ENCODE data around the gene GABRG3. TPM values are rescaled to one million over a fixed set of nuclear protein-coding genes. Genes with fewer than 3 reads are reported as not detected.

GABRG3 gene
- total RNA-seq, 1 experiment from 2014 or later: not detected

DNA sequence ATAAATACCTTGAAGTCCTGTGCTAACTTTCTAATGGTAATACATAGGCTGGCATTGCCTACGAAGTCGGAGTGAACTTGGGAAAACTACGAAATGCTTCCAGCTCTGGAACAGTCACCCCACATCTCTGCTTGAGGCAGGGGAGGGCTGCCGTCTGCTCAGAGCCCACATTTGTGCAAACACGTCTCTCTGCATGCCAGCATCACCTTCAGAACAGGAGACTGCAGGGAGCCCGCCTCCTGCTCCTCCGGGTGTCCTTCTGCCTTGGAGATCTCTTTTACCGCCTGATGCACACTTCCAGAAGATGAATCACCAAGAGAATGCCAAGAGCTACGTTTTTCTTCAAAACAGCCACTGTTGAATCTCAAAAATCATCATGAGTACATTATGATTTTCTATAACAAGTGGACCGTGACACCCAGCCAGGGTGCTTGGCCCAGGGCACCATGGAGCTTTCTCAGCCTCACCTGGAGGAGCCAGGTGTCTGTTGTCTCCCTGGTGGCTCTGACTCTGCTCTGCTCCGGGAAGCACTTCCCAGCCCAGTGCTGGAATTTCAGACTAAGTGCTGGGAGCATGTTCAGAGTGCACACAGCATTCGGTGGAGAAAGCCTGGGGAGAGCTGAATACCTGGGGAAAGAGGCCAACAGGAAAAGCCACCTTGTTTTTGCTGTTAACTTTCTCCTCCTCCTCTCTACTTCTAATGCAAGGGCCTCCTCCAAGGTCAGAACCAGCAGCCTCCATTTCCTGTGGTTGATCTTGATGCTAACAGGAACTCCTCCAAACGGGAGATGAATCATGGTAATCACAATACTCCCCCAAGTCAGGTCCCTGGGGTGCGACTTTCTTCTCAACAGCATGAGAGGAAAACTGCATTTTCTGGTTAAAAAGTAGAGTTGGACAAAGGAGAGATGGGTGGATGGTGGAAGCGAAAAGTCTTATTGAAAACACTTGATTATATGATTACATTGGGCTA is 467.7 kb downstream of the GABRG3 start:
- Histone ChIP-seq H3K9me3 (ENCODE audit: control insufficient read depth in 1 of 2, insufficient read depth in 1 of 2, low read depth in 1 of 2, low read length in 2 of 2) (peaks cover 16 to 47% of the 10 kb centered on the region in 2 experiments; a peak in 2 of 4 replicates), H3K4me1 (ENCODE audit: control insufficient read depth in 1 of 2, insufficient read depth in 2 of 2, low read length in 2 of 2) (no peaks in the 10 kb centered on the region), H3K79me2 (ENCODE audit: insufficient read depth, low read length) (no peaks in the 10 kb centered on the region), H3K4me2 (ENCODE audit: low read length) (no peak overlapping the region), H2AFZ (ENCODE audit: low read depth, low read length, poor library complexity, severe bottlenecking) (no peak overlapping the region), H3K27ac (ENCODE audit: low read depth, low read length) (no peak overlapping the region), H3K9me2 (ENCODE audit: insufficient read depth) (no peaks in the 10 kb centered on the region), H3K4me3 (replicated peaks in 1 of 2; ENCODE audit: low read depth in 1 of 2, low read length in 2 of 2) (no peak overlapping the region), H3K36me3 (ENCODE audit: control insufficient read depth in 1 of 2, insufficient read depth in 2 of 2, low read length in 2 of 2) (no peaks in the 10 kb centered on the region), H3K27me3 (ENCODE audit: insufficient read depth, low read length) (no peaks in the 10 kb centered on the region), H4K20me1 (ENCODE audit: insufficient read depth) (no peaks in the 10 kb centered on the region), H3K9ac (ENCODE audit: low read length) (no peak overlapping the region)
- BruUV-seq (replicated peaks): no TSS peak
- TF ChIP-seq POLR2A (IDR thresholded peaks at IDR 0.05; ENCODE audit: borderline replicate concordance, extremely low read depth, insufficient read depth, insufficient read length) (no peak), ZNF274 (IDR thresholded peaks at IDR 0.05; ENCODE audit: low read depth, low read length) (no peak), POLR2AphosphoS5 (IDR thresholded peaks at IDR 0.05; ENCODE audit: low read depth, low read length) (no peak), CBX3 (IDR thresholded peaks at IDR 0.05; ENCODE audit: low read depth) (no peak), ZFX (IDR thresholded peaks at IDR 0.05) (no peak), EZH2phosphoT487 (IDR thresholded peaks at IDR 0.05; ENCODE audit: borderline replicate concordance) (no peak), SRF (IDR thresholded peaks at IDR 0.05; ENCODE audit: low read depth) (no peak), TCF7L2 (IDR thresholded peaks at IDR 0.05; ENCODE audit: borderline replicate concordance, extremely low read depth, insufficient read depth, insufficient read length) (no peak)
- TF ChIP-seq, protein P1, sequence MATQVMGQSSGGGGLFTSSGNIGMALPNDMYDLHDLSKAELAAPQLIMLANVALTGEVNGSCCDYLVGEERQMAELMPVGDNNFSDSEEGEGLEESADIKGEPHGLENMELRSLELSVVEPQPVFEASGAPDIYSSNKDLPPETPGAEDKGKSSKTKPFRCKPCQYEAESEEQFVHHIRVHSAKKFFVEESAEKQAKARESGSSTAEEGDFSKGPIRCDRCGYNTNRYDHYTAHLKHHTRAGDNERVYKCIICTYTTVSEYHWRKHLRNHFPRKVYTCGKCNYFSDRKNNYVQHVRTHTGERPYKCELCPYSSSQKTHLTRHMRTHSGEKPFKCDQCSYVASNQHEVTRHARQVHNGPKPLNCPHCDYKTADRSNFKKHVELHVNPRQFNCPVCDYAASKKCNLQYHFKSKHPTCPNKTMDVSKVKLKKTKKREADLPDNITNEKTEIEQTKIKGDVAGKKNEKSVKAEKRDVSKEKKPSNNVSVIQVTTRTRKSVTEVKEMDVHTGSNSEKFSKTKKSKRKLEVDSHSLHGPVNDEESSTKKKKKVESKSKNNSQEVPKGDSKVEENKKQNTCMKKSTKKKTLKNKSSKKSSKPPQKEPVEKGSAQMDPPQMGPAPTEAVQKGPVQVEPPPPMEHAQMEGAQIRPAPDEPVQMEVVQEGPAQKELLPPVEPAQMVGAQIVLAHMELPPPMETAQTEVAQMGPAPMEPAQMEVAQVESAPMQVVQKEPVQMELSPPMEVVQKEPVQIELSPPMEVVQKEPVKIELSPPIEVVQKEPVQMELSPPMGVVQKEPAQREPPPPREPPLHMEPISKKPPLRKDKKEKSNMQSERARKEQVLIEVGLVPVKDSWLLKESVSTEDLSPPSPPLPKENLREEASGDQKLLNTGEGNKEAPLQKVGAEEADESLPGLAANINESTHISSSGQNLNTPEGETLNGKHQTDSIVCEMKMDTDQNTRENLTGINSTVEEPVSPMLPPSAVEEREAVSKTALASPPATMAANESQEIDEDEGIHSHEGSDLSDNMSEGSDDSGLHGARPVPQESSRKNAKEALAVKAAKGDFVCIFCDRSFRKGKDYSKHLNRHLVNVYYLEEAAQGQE (IDR thresholded peaks at IDR 0.05; ENCODE audit: low read depth): no peak
- TF ChIP-seq, protein P2, sequence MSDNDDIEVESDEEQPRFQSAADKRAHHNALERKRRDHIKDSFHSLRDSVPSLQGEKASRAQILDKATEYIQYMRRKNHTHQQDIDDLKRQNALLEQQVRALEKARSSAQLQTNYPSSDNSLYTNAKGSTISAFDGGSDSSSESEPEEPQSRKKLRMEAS (IDR thresholded peaks at IDR 0.05): no peak
- TF ChIP-seq, protein P3, sequence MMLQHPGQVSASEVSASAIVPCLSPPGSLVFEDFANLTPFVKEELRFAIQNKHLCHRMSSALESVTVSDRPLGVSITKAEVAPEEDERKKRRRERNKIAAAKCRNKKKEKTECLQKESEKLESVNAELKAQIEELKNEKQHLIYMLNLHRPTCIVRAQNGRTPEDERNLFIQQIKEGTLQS (IDR thresholded peaks at IDR 0.05): no peak
- TF ChIP-seq, protein P4, sequence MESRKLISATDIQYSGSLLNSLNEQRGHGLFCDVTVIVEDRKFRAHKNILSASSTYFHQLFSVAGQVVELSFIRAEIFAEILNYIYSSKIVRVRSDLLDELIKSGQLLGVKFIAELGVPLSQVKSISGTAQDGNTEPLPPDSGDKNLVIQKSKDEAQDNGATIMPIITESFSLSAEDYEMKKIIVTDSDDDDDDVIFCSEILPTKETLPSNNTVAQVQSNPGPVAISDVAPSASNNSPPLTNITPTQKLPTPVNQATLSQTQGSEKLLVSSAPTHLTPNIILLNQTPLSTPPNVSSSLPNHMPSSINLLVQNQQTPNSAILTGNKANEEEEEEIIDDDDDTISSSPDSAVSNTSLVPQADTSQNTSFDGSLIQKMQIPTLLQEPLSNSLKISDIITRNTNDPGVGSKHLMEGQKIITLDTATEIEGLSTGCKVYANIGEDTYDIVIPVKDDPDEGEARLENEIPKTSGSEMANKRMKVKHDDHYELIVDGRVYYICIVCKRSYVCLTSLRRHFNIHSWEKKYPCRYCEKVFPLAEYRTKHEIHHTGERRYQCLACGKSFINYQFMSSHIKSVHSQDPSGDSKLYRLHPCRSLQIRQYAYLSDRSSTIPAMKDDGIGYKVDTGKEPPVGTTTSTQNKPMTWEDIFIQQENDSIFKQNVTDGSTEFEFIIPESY (IDR thresholded peaks at IDR 0.05; ENCODE audit: extremely low read depth, insufficient replicate concordance, low read length): no peak
- ATAC-seq: no peak
- ChIA-PET CTCF (no interaction called here), POLR2A (no interaction called here), RAD21 (ENCODE audit: low non-redundant PET in 1 of 2, low total read pairs in 2 of 2, uncharacterized antibody in 2 of 2, unreplicated experiment in 2 of 2) (no interaction called here)
- no peak for DNase-seq (ENCODE audit: low read depth, low spot score)
- intact Hi-C loops (cut with micrococcal nuclease): no loop called here

Measured in HCT116 (cell line).